Peyer's patch (tissue), 4 donors: Measurements from ENCODE around the gene IGFBP6.

Experiments used
- CTCF ChIP-seq, 6 experiments: fragments of 450-650 bp in 4 of 6; fragments of 200-600 bp in 2 of 6; sonication (generic) in 1 of 6; IDR thresholded peaks; one replicate each; pipeline ENCODE4 v1.5.1; 2017 to 2019; ENCODE audit warnings: antibody characterized with exemption in 6 of 6, mild to moderate bottlenecking in 3 of 6, moderate library complexity in 1 of 6
- POLR2A ChIP-seq, 2 donors: fragments of 450-650 bp; IDR thresholded peaks; one replicate each; pipeline ENCODE4 v1.5.1; 2017; ENCODE audit warnings: antibody characterized with exemption in 2 of 2, mild to moderate bottlenecking in 2 of 2, moderate library complexity in 2 of 2

GRCh38 chr12:53090554-53090953 lies 6.9 kb upstream of the IGFBP6 start:
- TF ChIP-seq POLR2A (IDR thresholded peaks at IDR 0.05) = no peak
- TF ChIP-seq CTCF (IDR thresholded peaks at IDR 0.05) = no peak
